HG03354 (cell line): Measurements from ENCODE around the gene NAT10.

Experiments used
- ATAC-seq: cut with Tn5 transposase; IDR thresholded peaks from one replicate; pipeline ENCODE4 v1.9.1; 2021; ENCODE audit warnings: mild to moderate bottlenecking; ENCODE audit not compliant: unreplicated experiment, poor library complexity, severe bottlenecking

NAT10 gene

DNA sequence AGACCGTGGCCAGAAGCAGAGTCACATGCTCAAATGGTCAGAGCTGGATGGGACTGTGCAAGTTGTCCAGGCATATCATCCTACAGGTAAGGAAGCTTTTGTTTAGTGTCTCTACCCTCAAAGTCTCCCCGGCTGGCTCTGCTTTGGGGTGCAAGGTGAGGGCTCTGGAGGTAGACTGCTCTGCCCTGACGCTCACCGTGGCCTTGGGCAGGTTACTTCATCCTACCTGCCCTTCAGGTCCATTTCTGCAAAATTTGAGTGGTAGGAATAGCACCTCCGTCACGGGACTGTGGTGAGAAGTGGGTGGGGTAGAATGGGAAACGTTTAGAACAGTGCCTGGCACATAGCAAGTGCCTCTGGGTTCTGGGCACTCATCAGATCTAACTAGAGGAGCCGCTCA lies 42.2 kb downstream of the NAT10 start:
- ATAC-seq, result no peak

DNA sequence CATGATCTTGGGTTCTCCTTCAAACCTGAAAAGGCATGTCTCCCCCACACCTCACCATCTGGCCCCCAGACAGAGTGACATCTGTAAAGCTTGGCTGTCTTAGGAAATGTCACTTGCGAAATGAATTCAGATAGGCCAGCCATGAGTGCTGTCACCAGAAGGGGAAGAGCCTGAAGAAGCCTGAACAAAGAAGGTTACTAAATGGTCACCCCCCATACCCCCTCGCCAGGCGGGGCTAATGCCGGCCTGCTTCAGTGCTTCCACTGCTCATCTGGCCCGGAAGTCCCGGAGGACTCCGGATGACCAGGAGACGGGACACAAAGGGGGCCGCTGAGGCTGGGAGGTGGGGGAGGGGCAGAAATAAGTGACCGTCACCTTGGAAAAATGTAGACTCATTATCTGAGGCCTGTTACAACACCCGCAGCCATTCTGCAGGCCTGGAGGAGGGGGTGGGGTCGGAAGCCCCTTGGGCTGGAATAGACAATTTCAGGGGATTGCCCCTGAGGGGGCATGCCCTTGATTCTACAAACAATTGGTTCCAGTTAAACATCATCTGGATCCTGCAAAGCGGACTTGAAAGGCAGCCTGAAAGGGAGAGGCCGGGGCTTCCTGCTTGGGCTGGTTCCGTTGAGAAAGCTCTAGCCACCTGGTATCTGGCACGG lies 43.2 kb downstream of the NAT10 start:
- ATAC-seq, result no peak

DNA sequence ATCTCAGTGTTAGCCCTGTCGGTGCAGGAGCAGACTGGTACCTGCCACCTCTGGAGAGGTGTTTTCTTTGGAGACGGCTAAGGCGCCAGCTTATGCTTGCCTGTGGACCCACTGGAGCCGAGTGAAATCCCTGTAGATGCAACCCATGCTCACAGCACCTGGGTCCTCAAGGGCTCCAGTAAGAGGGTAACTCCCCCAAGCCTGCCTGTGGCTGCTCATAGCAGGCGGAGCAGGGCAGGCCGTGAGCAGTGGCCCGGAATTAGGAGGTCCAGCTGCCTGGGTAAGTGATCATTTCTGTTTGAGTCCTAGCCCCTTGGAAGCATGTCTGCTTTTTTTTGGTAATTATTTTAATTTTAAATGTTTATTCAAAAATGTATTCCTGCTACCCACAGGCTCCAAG lies 43.8 kb downstream of the NAT10 start:
- no peak for ATAC-seq

DNA sequence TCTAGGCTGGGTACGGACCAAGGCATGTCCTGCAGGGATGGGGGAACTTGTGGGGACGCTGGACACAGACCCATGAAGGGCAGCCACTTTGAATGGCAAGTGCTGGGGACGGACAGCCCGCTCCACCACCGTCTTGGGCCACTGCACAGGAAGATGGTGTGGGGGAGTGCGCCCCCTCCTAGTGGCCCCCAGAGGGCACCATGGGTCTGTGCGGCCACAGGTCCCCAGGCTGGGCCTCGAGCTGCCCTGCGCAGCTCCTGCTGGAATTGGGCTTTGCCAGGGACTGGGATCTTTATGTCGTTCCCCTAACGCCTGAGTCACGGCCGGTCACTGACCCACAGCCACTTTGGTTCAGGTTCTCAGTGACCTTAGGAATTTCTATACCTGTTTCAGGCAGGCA lies 44.4 kb downstream of the NAT10 start:
- no peak for ATAC-seq

DNA sequence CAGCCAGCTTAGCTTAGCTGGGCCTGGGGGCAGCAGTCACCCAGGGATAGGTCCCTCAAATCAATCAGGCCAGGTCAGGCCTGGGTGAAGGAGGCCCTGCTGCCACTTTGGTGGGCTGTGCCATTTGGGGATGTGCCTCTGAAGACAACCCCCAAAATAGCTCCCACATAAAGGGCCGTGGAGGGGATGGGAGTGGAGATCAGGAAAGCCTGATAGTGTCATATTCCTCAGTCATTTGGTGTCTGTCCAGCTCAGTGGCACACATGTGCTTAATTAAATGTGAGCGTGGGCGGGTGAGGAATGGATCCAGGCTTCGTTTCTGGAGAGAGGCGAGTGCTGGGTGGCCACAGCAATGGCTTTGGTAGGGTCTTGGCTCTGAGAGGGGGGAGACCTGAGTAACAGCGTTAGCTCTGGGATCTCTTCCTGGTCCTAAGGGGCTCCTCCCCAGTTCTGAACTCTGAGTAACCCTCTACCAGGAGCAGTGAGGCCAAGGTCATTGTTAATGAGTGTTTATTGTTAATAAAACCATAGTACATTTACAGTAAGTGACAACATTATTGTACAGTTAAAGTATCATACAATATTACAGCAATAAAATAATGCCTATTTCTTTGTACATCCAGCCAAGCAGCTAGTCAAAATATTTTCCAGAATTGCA lies 45.2 kb downstream of the NAT10 start:
- no peak for ATAC-seq

DNA sequence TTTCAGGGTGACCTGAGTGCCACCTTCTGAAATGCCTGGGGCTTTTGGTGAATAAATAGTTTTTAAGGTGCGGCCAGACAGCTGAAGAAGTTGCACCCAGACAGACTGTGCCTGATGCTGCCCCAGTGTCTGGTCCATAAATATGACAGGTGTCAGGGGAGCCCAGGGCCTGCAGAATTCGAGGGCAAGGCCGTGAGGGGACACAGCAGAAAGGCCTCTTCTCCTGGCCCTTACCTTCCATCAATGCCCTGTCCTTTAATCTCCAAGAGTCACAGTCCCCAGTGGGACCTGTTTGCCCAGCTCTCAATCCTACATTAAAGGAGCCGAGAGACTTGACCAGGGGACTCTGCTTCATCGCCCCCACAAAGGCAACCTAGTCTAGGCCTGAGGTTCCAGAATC lies 45.7 kb downstream of the NAT10 start:
- no peak for ATAC-seq

DNA sequence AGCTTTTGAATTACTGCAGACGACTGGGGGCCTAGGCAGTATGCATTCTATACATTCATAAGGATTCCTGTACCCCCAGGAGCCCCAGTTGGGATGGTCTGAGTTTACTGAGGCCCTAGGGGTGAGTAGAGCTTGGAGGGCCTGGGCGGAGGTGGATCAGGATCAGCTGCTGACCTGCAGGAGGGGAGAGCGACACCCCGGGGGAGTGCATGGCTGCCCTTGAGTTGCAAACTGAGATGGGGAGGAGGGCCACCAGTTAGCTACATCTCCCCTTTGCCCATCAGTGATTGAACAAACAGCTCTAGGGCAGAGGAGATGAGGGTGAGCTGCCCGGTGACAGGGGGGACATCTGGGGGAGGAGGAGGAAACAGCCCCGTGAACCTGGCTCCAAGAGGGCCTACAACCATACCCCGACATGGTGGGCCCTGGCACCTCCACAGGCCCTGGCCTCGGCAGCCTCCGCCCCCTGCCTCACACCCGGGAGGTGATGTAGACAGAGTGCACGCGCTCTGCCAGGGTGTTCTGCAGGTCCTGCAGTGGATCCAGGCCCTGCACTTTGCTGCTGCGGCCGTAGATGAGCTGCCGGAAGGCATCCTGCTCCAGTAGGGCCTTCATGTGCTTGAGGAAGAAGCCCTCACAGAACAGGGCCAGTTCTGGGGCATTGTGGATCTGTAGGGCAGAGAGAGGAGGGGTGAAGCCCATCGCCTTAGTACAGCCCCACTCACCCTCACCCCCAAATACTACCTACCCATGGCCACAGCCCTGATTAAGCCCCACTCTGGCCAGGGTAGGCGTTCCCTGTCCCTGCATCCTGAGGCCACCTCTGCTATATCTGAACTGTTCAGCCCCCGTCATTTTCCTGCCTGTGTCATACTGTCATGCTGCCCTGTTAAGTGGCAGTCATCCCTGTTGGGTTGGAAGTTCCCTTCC lies 46.8 kb downstream of the NAT10 start:
- no peak for ATAC-seq

DNA sequence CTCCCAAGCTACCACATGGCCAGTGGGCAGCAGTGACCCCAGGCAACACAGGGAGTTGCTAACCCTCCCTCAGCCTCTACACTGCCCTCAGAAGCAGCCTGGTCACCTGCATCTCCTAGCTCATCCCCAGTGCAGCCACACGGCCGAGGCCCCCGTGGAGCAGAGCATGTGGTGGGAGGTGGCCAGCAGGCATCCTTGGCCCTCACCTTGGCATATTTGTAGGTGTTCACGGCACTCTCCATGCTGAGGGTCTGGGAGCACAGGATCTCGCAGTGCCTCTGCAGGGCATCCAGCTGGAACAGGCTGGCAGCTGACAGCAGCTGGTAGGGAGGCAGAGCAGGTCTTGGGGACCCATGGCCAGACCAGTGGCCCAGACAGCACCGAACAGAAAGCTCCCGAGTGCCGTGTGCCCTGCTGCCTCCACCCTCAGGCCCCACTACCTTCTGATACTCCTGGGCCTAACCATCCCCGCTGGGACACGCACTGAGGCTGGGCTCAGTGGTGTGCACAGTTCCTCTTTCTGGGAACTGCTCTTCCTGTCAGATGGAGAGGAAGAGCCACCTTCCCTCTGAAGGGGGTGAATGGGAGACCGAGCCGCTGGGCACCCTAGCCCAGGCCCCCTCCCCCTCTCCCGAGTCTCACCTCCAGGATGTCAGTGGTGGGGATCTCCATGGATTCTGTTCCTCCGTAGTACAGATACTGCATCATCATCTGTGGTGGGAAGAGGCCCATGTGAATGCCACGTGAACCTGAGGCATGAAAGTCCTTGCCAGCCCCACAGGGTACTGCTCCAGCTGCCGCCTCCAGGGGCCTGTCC lies 48.8 kb downstream of the NAT10 start:
- ATAC-seq, result peak; percentile 61

DNA sequence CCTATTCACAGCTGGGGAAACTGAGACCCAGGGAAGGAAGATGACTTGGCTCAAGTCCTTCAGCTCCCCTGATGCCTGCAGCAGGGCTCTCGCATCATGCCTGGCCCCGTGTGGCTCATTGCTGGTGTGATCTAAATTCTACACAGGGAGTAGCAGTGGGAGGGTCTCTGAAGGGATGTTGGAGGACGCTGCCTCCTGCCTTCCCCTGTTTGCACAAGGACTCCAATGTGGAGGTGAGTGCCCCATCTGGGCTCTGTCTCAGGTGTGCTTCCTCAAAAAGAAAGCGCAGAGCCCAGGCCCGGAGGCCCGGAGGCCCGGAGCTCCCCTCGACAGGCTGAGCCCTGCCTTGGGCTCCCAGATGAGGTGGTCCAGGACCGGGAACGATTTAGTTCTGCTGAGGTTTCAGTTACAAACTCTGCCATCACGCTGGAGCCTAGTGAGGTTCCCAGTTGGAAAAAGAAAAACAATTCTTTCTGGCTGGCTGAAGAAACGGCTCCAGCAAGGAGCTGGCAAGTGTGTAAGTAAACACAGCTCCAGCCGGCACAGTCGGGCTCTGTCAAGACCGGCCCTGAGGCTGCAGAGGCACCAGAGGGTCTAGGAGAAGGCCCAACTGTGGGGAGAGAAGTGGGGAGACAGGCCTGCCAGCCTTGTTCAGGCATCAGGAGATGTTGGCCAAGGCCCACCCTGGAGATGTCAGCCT lies 49.8 kb downstream of the NAT10 start:
- ATAC-seq, result no peak

DNA sequence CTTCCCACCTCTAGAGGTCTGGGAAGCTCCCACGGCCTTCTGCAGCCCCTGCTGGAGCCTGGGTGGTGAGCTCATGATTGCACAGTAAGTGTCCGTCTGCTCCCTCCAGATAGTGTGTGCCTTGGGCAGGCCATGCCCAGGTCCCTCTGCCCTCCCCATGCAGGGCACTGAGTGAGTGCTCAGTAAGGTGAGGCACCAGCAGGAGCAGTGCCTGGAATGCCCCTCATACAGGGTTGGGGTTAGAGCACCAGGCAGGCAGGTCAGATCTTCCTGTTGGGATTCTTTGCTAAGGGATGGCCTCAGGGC lies 50.3 kb downstream of the NAT10 start:
- no peak for ATAC-seq

DNA sequence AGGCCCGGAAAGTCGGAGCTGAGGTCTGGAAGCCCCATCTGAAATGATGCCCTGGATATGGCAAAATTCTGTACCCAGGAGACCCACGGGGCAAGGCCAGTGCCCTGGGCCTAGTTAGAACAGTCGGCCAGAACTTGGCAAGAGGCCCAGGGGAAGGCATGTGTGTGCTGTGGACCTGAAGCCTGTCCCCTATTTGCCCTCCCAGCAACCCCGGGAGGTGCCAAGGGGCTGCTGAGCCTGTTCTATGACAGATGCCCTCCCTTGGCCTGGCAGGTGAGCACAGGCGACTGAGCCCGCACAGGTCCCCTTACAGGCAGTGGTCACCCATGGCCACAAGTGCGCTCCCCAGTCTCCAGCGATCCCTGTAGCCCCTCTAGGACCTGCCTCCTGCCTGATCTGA lies 51.7 kb downstream of the NAT10 start:
- ATAC-seq, result no peak

DNA sequence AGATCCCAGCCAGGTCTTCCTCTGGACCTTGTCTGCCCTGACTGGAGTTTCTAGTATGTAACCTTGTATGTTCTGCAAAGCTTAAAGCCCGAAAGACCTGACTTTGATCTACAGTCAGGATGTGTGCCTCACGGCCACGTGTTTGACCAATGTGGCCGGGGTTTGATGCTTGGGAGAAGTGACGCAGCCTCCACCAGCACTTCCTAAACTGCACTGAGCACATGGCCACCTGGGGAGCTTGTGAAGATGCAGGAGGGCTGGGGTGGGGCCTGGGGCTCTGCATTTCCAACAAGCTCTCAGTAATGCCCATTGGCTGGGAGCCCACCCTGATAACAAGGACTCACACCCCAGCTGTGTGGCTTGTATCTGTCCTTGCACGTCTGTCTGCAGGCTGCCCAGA lies 53.2 kb downstream of the NAT10 start:
- ATAC-seq, result no peak

DNA sequence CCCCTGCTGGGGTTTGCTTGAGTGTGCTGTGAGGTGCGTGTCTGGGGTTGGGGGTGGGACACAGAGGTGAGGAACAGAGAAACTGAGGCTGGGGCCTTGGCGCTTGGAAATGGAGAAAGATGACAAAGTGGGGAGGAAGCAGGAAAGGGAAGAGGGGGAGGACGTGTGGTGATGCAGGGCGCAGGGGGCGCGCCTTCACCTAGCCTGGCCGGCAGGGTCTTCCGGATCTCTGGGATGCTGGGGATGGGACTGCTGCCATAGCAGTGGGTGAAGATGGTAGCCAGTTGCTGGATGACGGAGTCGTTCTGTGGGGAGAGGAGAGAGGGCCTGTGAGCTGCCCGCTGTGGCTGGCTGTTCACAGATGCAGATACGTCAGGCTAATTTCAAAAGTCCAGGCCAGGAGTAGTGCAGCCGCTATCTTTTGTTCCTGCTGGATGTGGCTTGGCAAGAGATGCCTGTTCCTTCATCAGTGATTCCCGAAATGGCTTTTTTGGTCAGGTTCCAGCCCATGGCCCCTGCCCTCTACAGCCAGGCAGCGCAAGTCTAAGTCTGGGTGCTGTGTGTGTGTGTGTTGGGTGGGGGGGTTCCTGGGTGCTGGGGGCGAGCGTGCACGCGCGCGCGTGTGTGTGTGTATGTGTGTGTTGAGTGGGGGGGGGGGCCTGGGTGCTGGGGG lies 54.8 kb downstream of the NAT10 start:
- ATAC-seq, result no peak

DNA sequence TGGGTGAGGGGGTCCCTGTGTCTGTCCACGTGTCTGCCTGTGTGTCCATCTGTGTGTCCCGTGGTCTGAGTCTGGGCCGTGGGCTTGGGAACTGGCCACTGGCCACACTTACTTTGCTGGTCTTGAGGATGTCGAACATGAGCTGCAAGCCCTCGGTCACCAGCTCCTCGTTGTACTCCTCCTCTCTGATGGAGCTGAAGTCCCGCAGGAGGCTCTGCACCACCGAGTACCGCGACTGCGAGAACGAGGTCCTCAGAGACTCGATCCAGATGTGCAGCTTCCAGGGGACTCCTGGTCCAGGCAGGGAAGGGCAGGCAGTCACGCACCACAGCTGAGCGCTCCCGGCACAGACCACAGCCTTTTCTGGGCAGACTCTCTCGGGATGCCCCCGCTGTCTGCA lies 55.4 kb downstream of the NAT10 start:
- no peak for ATAC-seq

DNA sequence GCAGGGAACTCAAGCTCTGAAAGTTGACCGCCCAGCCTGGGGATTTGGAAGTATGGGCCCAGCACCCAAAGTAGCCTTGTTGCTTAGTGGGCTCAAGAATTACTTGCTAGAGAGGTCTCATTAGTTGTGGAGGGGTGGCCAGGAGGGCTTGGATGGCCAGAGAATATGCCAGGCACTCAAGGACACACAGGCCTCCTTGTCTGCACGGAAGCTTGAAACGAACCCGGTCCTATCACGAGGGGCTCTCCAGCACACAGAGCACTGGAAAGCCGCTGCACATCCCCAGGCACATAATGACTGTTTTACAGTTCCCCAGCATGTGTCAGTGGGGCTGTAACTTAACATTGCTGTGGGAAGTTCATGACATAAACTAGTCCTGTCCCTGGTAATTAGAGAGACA lies 55.9 kb downstream of the NAT10 start:
- no peak for ATAC-seq

DNA sequence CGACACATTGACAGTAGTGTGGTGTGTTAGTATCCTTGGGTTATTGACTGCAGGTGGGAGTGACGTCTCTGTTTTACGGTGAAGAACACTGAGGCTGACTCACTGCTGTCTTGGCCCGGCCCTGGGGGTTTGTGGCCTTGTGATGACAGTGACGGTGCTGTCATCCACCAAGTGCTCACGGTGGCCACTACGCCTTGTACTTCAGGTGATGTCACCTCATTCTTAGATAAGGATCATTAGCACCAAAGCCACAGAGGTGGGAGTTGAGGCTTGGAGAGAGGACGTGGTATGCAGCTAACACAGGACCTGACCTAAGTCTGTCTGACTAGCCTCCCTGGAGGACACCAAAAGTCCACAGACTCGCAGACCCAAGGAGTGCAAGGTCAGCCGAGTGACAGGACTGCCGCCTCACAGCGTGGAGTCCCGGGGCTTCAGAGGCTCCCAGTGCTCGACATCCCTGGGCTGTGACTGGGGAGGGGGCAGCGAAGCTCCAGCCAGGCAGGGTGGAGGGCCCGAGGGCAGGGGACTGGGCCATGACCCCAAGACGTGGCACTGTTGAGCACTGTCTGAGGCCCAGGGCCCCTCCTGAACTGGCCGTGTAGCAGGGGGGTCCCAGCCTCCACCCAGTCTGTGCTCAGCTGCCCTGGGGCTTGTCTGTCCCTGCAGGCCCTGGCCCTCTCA lies 56.5 kb downstream of the NAT10 start:
- no peak for ATAC-seq

DNA sequence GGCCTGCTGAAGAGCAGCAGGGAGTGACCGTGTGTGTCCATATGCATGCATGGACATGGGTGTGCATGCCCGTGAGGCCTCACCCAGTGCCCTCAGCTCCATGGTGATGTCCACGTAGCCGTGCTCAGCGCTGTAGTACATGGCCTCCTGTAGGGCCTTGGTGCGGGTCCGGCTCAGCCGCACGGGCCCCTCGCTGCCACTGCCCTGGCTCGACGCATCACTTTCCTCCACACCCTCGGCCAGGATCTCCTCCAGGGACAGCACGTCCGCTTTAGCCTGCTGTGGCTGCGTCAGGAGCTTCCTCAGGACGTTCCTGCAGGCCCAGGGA lies 57.0 kb downstream of the NAT10 start:
- no peak for ATAC-seq

DNA sequence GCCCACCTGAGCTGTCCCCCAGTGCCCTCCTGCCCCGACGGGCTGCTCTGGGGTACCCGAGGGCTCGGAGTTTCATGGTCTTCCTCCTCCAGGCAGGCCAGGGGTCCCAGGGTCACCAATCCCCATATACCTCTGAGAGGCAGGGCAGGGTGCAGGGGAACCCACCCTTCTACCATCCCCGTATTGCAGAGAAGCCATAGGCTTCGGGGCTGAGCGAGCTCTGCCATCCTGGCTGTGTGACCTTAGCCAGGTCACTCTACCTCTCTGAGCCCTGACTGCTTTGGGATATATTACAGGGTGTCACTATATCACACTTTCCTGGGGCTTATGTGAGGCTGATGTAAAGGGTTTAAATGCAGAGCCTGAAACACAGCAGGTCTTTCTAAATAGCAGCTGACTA lies 57.4 kb downstream of the NAT10 start:
- no peak for ATAC-seq

DNA sequence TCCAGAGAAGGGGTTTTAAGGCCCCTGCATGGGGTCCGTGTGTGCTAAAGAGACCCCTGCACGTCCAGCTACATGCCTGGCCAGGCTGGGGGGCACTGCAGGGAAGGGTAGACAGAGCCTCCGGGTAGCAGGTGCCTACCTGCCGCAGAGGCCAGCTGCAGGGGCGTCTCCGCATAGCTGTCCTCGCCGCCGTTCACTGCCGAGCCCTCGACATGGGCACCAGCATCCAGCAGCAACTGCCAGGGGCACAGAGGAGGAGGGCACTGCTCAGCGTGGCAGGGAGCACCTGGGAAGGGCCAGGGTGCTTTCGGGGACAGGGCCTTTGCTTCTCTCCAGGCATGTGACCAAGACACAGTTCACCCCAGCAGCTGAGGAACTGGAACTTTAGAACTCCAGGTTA lies 59.7 kb downstream of the NAT10 start:
- no peak for ATAC-seq
